Fibroblast of villous mesenchyme (primary cell): ENCODE measurements around the gene POU2F1. TPM values are rescaled to one million over a fixed set of nuclear protein-coding genes. Genes with fewer than 3 reads are reported as not detected.

Experiments used
- DNase-seq: peaks from one replicate; pipeline ENCODE4 v3.0.0-alpha.2; 2010; ENCODE audit warnings: low read depth
- H3K4me3 ChIP-seq: 2 replicates; pipeline ENCODE4 v1.5.1; 2011; ENCODE audit warnings: low read depth, mild to moderate bottlenecking, low read length
- CTCF ChIP-seq: IDR thresholded peaks from 2 replicates; pipeline ENCODE4 v1.5.1; 2012; ENCODE audit warnings: low read depth, mild to moderate bottlenecking, low read length; ENCODE audit not compliant: insufficient read depth
- total RNA-seq: library from RNA; depleted of rRNA; stranded (reverse); fragments of >200 nt; gene quantifications from 2 replicates; pipeline ENCODE4 v1.2.3, GENCODE V29; 2012

POU2F1 gene
- total RNA-seq, 1 donor, result 6.9 TPM

- no peak for TF ChIP-seq CTCF
- no peak overlapping the region for H3K4me3 ChIP-seq
- no peak for DNase-seq
These were observed 49.8 kb downstream of the POU2F1 start for GRCh38 chr1:167270349-167271092.

- no peak for DNase-seq
- H3K4me3 ChIP-seq, result no peak overlapping the region
- TF ChIP-seq CTCF, result no peak
These were observed 51.8 kb downstream of the POU2F1 start for GRCh38 chr1:167272369-167272957.

- peak; percentile 83 for DNase-seq
- TF ChIP-seq CTCF, result no peak
- no peak overlapping the region for H3K4me3 ChIP-seq
These were observed 52.5 kb downstream of the POU2F1 start for GRCh38 chr1:167273027-167273800.

GRCh38 chr1:167274061-167274460 is 53.4 kb downstream of the POU2F1 start:
- H3K4me3 ChIP-seq, result no peak overlapping the region
- no peak for DNase-seq
- TF ChIP-seq CTCF, result no peak

- DNase-seq, result no peak
- no peak for TF ChIP-seq CTCF
- no peak overlapping the region for H3K4me3 ChIP-seq
These were observed 56.3 kb downstream of the POU2F1 start for GRCh38 chr1:167276969-167277368.

GRCh38 chr1:167278497-167278896 is 57.8 kb downstream of the POU2F1 start:
- no peak for TF ChIP-seq CTCF
- DNase-seq, result no peak
- H3K4me3 ChIP-seq, result no peak overlapping the region
